ENCODE results near the gene C1orf115.
"Not testable (repeated sequence)": the region's sequence is repeated elsewhere in the genome, so short reads cannot be mapped to it uniquely, and the experiment has no call there.

C1orf115 gene

GRCh38 chr1:220690140-220691052 lies at the start of gene C1orf115:
Gene C1orf115, plus strand, starts transcription at chr1:220690363. Its CDS starts 40 bp downstream, at chr1:220690403.
- peak; percentile 19 to 22 for DNase-seq (ENCODE audit: low read depth in 2 of 2)

GRCh38 chr1:220642285-220642684 lies 47.9 kb upstream of the C1orf115 start:
- no peak for DNase-seq (ENCODE audit: low read depth in 2 of 2)

- no peak for DNase-seq (ENCODE audit: low read depth in 2 of 2)
Measured at GRCh38 chr1:220652995-220653394, 37.2 kb upstream of the C1orf115 start.

GRCh38 chr1:220655509-220655908 lies 34.7 kb upstream of the C1orf115 start:
- no peak for DNase-seq (ENCODE audit: low read depth in 2 of 2)

- DNase-seq (ENCODE audit: low read depth in 2 of 2): no peak
Measured at GRCh38 chr1:220655961-220656740, 34.0 kb upstream of the C1orf115 start.

GRCh38 chr1:220666349-220666748 lies 23.8 kb upstream of the C1orf115 start:
- DNase-seq (ENCODE audit: low read depth in 2 of 2): no peak

GRCh38 chr1:220669005-220669404 lies 21.2 kb upstream of the C1orf115 start:
- no peak for DNase-seq (ENCODE audit: low read depth in 2 of 2)

- DNase-seq (ENCODE audit: low read depth in 2 of 2): no peak
Measured at GRCh38 chr1:220670365-220670764, 19.8 kb upstream of the C1orf115 start.

GRCh38 chr1:220673921-220674320 lies 16.2 kb upstream of the C1orf115 start:
- no peak for DNase-seq (ENCODE audit: low read depth in 2 of 2)

- no peak for DNase-seq (ENCODE audit: low read depth in 2 of 2)
Measured at GRCh38 chr1:220677251-220677650, 12.9 kb upstream of the C1orf115 start.

GRCh38 chr1:220680085-220680687 lies 10.0 kb upstream of the C1orf115 start:
- no peak for DNase-seq (ENCODE audit: low read depth in 2 of 2)

GRCh38 chr1:220681220-220681880 lies 8.8 kb upstream of the C1orf115 start:
- no peak for DNase-seq (ENCODE audit: low read depth in 2 of 2)

- no peak for DNase-seq (ENCODE audit: low read depth in 2 of 2)
Measured at GRCh38 chr1:220682901-220683576, 7.1 kb upstream of the C1orf115 start.

GRCh38 chr1:220683716-220684115 lies 6.4 kb upstream of the C1orf115 start:
- not testable (repeated sequence) for DNase-seq (ENCODE audit: low read depth in 2 of 2)

- DNase-seq (ENCODE audit: low read depth in 2 of 2): no peak
Measured at GRCh38 chr1:220684890-220685289, 5.3 kb upstream of the C1orf115 start.

- no peak for DNase-seq (ENCODE audit: low read depth in 2 of 2)
Measured at GRCh38 chr1:220685879-220686278, 4.3 kb upstream of the C1orf115 start.

- DNase-seq (ENCODE audit: low read depth in 2 of 2): no peak
Measured at GRCh38 chr1:220687809-220688208, 2.4 kb upstream of the C1orf115 start.

- no peak for DNase-seq (ENCODE audit: low read depth in 2 of 2)
Measured at GRCh38 chr1:220689666-220690065, 497 bp upstream of the C1orf115 start.

GRCh38 chr1:220691053-220691684 lies 1.0 kb downstream of the C1orf115 start:
- DNase-seq (ENCODE audit: low read depth in 2 of 2): no peak

- DNase-seq (ENCODE audit: low read depth in 2 of 2): no peak
Measured at GRCh38 chr1:220692436-220693228, 2.5 kb downstream of the C1orf115 start.
